Head of caudate nucleus (tissue), 42 donors: ENCODE results near the gene SIRT7.
"Not testable (repeated sequence)": the region's sequence is repeated elsewhere in the genome, so short reads cannot be mapped to it uniquely, and the experiment has no call there.

Experiments
- DNase-seq, 42 donors: peaks; one replicate each; pipeline versions ENCODE4 v3.0.0 to v3.0.0-alpha.2; 2020 to 2021; ENCODE audit warnings: mixed read lengths in 7 of 42
- intact Hi-C: fragments of 100-400 bp; cut with DNase I; formaldehyde crosslinking; loops from one replicate; pipeline ENCODE4 v1.15.0; 2022

SIRT7 gene

GRCh38 chr17:81955756-81956544 lies 38.0 kb upstream of the SIRT7 start:
- intact Hi-C loops: loop anchor here (10.0 kb wide), 1 partner anchor 199 kb away; no protein-coding TSS in a partner anchor
- no peak for DNase-seq

GRCh38 chr17:81955058-81955681 lies 37.2 kb upstream of the SIRT7 start:
- intact Hi-C loops: loop anchor here (10.0 kb wide), 1 partner anchor 200 kb away; no protein-coding TSS in a partner anchor
- no peak for DNase-seq

- intact Hi-C loops: loop anchor here (10.0 kb wide), 1 partner anchor 200 kb away; no protein-coding TSS in a partner anchor
Observed at GRCh38 chr17:81954131-81955057, 36.4 kb upstream of the SIRT7 start.

GRCh38 chr17:81953443-81953842 lies 35.5 kb upstream of the SIRT7 start:
- not testable (repeated sequence) for DNase-seq
- intact Hi-C loops: loop anchor here (10.0 kb wide), 1 partner anchor 201 kb away; no protein-coding TSS in a partner anchor

More at GRCh38 chr17:81954131-81955057, 36.4 kb upstream of the SIRT7 start:
- DNase-seq: no peak

- intact Hi-C loops: loop anchor here (10.0 kb wide), 1 partner anchor 202 kb away; no protein-coding TSS in a partner anchor
- DNase-seq: no peak
Observed at GRCh38 chr17:81952792-81953228, 34.8 kb upstream of the SIRT7 start.

GRCh38 chr17:81951785-81952684 lies 34.1 kb upstream of the SIRT7 start:
- DNase-seq: no peak
- intact Hi-C loops: loop anchor here (10.0 kb wide), 1 partner anchor 203 kb away; no protein-coding TSS in a partner anchor

- intact Hi-C loops: loop anchor here (10.0 kb wide), 1 partner anchor 204 kb away; no protein-coding TSS in a partner anchor
- DNase-seq: no peak
Observed at GRCh38 chr17:81950501-81950900, 32.5 kb upstream of the SIRT7 start.

- intact Hi-C loops: no loop called here
- DNase-seq: peak in 1 of 42 donors; percentile 7
Observed at GRCh38 chr17:81948635-81949378, 30.8 kb upstream of the SIRT7 start.

GRCh38 chr17:81947189-81947588 lies 29.2 kb upstream of the SIRT7 start, which contains the start of gene MYADML2:
Gene MYADML2 (minus strand): TSS chr17:81947233. CDS start chr17:81941741, 5,492 bp downstream.
- intact Hi-C loops: no loop called here

GRCh38 chr17:81944858-81945257 lies 26.9 kb upstream of the SIRT7 start:
- intact Hi-C loops: no loop called here
- no peak for DNase-seq

More at GRCh38 chr17:81947189-81947588, 29.2 kb upstream of the SIRT7 start, which contains the start of gene MYADML2:
- no peak for DNase-seq

GRCh38 chr17:81942167-81942553 lies 24.2 kb upstream of the SIRT7 start:
- no peak for DNase-seq

GRCh38 chr17:81941484-81942166 lies 23.6 kb upstream of the SIRT7 start:
- peak in 34 of 42 donors; percentile 40 to 85 (median 64) for DNase-seq
- intact Hi-C loops: no loop called here

More at GRCh38 chr17:81942167-81942553, 24.2 kb upstream of the SIRT7 start:
- intact Hi-C loops: no loop called here

- intact Hi-C loops: no loop called here
- no peak for DNase-seq
Observed at GRCh38 chr17:81940538-81941483, 22.8 kb upstream of the SIRT7 start.

- intact Hi-C loops: no loop called here
- peak in 35 of 42 donors; percentile 24 to 83 (median 60) for DNase-seq
Observed at GRCh38 chr17:81939881-81940385, 22.0 kb upstream of the SIRT7 start.

- intact Hi-C loops: no loop called here
- DNase-seq: no peak
Observed at GRCh38 chr17:81939218-81939617, 21.2 kb upstream of the SIRT7 start.
